ENCODE data around the gene INSRR.

GRCh38 chr1:156858959-156859522, at the start of gene INSRR:
- TF ChIP-seq POLR2A (IDR thresholded peaks at IDR 0.05) (no peak), CTCF (IDR thresholded peaks at IDR 0.05) (no peak)
